Mucosa of stomach (tissue), 1 donor: ENCODE results near the gene WDR41.
"Not testable (repeated sequence)": the region's sequence is repeated elsewhere in the genome, so short reads cannot be mapped to it uniquely, and the experiment has no call there.

Experiments
- H3K27me3 ChIP-seq: one replicate; pipeline ENCODE4 v1.7.0; 2013; ENCODE audit warnings: mild to moderate bottlenecking, low read length; ENCODE audit not compliant: control insufficient read depth, insufficient read depth
- H3K36me3 ChIP-seq: one replicate; pipeline ENCODE4 v1.7.0; 2013; ENCODE audit warnings: low read length; ENCODE audit not compliant: control insufficient read depth, insufficient read depth
- H3K4me1 ChIP-seq: one replicate; pipeline ENCODE4 v1.7.0; 2013; ENCODE audit warnings: mild to moderate bottlenecking, low read length; ENCODE audit not compliant: control insufficient read depth, insufficient read depth
- H3K4me3 ChIP-seq: one replicate; pipeline ENCODE4 v1.7.0; 2013; ENCODE audit warnings: low read length
- H3K9ac ChIP-seq: one replicate; pipeline ENCODE4 v1.7.0; 2013; ENCODE audit warnings: mild to moderate bottlenecking, low read length, moderate library complexity
- H3K9me3 ChIP-seq: one replicate; pipeline ENCODE4 v1.7.0; 2013; ENCODE audit warnings: mild to moderate bottlenecking, low read length, moderate library complexity; ENCODE audit not compliant: control insufficient read depth
- donor health status: Pancreatic carcinoma.

The WDR41 gene

GRCh38 chr5:77491783-77492652 is at the start of gene WDR41:
Gene WDR41, minus strand, starts transcription at chr5:77492316. Its CDS starts 96 bp downstream, at chr5:77492220.
- Histone ChIP-seq H3K27me3 (no peaks in the 10 kb centered on the region), H3K4me3 (peak within 1 kb of the TSS; percentile 91), H3K9me3 (no peaks in the 10 kb centered on the region), H3K9ac (peak within 1 kb of the TSS; percentile 94), H3K36me3 (no peaks in the 10 kb centered on the region), H3K4me1 (peaks cover 3% of the 10 kb centered on the region)

GRCh38 chr5:77531297-77531696 is 39.2 kb upstream of the WDR41 start:
- Histone ChIP-seq H3K9ac (no peak overlapping the region), H3K27me3 (no peaks in the 10 kb centered on the region), H3K9me3 (no peaks in the 10 kb centered on the region), H3K4me3 (no peak overlapping the region), H3K36me3 (no peaks in the 10 kb centered on the region), H3K4me1 (no peaks in the 10 kb centered on the region)

- H3K27me3 ChIP-seq: no peaks in the 10 kb centered on the region
- H3K4me3 ChIP-seq: no peak overlapping the region
- H3K9ac ChIP-seq: no peak overlapping the region
- no peaks in the 10 kb centered on the region for H3K4me1 ChIP-seq
- H3K36me3 ChIP-seq: no peaks in the 10 kb centered on the region
- no peaks in the 10 kb centered on the region for H3K9me3 ChIP-seq
Measured at GRCh38 chr5:77518304-77518703, 26.2 kb upstream of the WDR41 start.

- no peak overlapping the region for H3K9ac ChIP-seq
- H3K4me3 ChIP-seq: no peak overlapping the region
- H3K9me3 ChIP-seq: no peaks in the 10 kb centered on the region
- peaks cover 2% of the 10 kb centered on the region for H3K27me3 ChIP-seq
- H3K36me3 ChIP-seq: no peaks in the 10 kb centered on the region
- no peaks in the 10 kb centered on the region for H3K4me1 ChIP-seq
Measured at GRCh38 chr5:77514457-77514856, 22.3 kb upstream of the WDR41 start.

GRCh38 chr5:77513321-77513720 is 21.2 kb upstream of the WDR41 start:
- Histone ChIP-seq H3K4me3 (no peak overlapping the region), H3K36me3 (no peaks in the 10 kb centered on the region), H3K9me3 (no peaks in the 10 kb centered on the region), H3K27me3 (peaks cover 2% of the 10 kb centered on the region), H3K4me1 (no peaks in the 10 kb centered on the region), H3K9ac (no peak overlapping the region)

GRCh38 chr5:77501132-77501531 is 9.0 kb upstream of the WDR41 start:
- H3K36me3 ChIP-seq, H3K9ac ChIP-seq, H3K4me3 ChIP-seq, H3K27me3 ChIP-seq, H3K4me1 ChIP-seq, H3K9me3 ChIP-seq: not testable (repeated sequence)

- Histone ChIP-seq H3K27me3 (peaks cover 3% of the 10 kb centered on the region), H3K4me3 (no peak overlapping the region), H3K4me1 (peaks cover 9% of the 10 kb centered on the region), H3K36me3 (no peaks in the 10 kb centered on the region), H3K9ac (no peak overlapping the region), H3K9me3 (no peaks in the 10 kb centered on the region)
Measured at GRCh38 chr5:77499973-77500372, 7.9 kb upstream of the WDR41 start.

- H3K36me3 ChIP-seq: no peaks in the 10 kb centered on the region
- no peak overlapping the region for H3K9ac ChIP-seq
- H3K9me3 ChIP-seq: no peaks in the 10 kb centered on the region
- peaks cover 9% of the 10 kb centered on the region for H3K4me1 ChIP-seq
- peaks cover 3% of the 10 kb centered on the region for H3K27me3 ChIP-seq
- no peak overlapping the region for H3K4me3 ChIP-seq
Measured at GRCh38 chr5:77499441-77499840, 7.3 kb upstream of the WDR41 start.

- no peak overlapping the region for H3K9ac ChIP-seq
- no peak overlapping the region for H3K4me3 ChIP-seq
- H3K9me3 ChIP-seq: no peaks in the 10 kb centered on the region
- H3K27me3 ChIP-seq: peaks cover 3% of the 10 kb centered on the region
- H3K4me1 ChIP-seq: peaks cover 9% of the 10 kb centered on the region
- no peaks in the 10 kb centered on the region for H3K36me3 ChIP-seq
Measured at GRCh38 chr5:77498952-77499351, 6.8 kb upstream of the WDR41 start.

GRCh38 chr5:77494935-77495334 is 2.8 kb upstream of the WDR41 start:
- Histone ChIP-seq H3K9me3 (no peaks in the 10 kb centered on the region), H3K9ac (no peak overlapping the region), H3K4me1 (peaks cover 12% of the 10 kb centered on the region), H3K36me3 (no peaks in the 10 kb centered on the region), H3K4me3 (no peak overlapping the region), H3K27me3 (no peaks in the 10 kb centered on the region)

GRCh38 chr5:77492653-77493000 is 511 bp upstream of the WDR41 start:
- Histone ChIP-seq H3K27me3 (no peaks in the 10 kb centered on the region), H3K4me3 (no peak overlapping the region), H3K4me1 (peaks cover 3% of the 10 kb centered on the region), H3K9me3 (no peaks in the 10 kb centered on the region), H3K9ac (peak overlapping the region; percentile 94), H3K36me3 (no peaks in the 10 kb centered on the region)

GRCh38 chr5:77490741-77491344 is 1.3 kb downstream of the WDR41 start:
- H3K36me3 ChIP-seq, H3K4me1 ChIP-seq: not testable (repeated sequence)
- H3K4me3 ChIP-seq: peak overlapping the region; percentile 91

More at GRCh38 chr5:77490741-77491344, 1.3 kb downstream of the WDR41 start:
- peak overlapping the region; percentile 94 for H3K9ac ChIP-seq
- not testable (repeated sequence) for H3K9me3 ChIP-seq, H3K27me3 ChIP-seq
